ENCODE data around the gene NCAPH2.

Gene NCAPH2

DNA sequence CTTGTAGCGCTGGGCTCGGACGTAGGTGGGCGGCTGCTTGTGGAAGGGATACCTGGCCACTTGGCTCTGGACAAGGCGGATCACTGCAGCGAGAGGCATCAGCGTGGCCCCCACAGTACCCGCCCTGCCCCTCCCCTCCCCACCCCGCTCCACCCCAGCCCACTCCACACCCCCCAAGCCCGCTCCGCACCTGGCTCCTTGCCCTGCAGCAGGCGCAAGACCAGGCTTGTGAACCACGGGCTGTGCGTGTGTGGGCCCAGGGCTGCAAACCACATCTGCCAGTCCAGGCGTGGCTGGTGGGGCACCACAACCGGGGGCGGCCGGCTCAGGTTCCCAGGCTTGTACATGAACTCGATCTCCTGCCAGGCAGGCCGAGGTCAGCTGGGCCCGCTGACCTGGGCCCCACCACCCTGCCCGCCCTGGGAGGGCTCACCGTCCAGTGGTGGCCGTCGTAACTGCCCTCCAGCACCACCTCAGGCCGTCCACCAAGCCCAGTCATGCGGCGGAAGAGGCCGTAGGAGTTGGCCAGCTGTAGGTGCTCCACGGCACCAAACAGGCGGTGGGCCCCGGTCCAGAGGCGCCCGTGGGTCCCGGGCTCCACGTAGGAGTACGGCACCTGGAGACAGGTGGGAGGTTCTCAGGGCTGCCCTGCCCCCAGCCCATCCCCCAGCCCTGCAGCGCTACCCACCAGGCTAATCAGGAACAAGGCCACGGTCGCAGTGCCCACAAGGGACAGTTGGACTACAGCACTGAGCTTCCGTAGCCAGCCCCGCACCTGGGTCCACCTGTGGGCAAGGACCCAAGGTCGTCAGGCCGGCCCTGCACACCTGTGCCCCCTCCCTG is 3.4 kb upstream of the NCAPH2 start:
- no peak overlapping the region for H3K4me3 ChIP-seq (ENCODE audit: low read length)
- DNase-seq (ENCODE audit: low read depth): no peak
- TF ChIP-seq, protein P1, sequence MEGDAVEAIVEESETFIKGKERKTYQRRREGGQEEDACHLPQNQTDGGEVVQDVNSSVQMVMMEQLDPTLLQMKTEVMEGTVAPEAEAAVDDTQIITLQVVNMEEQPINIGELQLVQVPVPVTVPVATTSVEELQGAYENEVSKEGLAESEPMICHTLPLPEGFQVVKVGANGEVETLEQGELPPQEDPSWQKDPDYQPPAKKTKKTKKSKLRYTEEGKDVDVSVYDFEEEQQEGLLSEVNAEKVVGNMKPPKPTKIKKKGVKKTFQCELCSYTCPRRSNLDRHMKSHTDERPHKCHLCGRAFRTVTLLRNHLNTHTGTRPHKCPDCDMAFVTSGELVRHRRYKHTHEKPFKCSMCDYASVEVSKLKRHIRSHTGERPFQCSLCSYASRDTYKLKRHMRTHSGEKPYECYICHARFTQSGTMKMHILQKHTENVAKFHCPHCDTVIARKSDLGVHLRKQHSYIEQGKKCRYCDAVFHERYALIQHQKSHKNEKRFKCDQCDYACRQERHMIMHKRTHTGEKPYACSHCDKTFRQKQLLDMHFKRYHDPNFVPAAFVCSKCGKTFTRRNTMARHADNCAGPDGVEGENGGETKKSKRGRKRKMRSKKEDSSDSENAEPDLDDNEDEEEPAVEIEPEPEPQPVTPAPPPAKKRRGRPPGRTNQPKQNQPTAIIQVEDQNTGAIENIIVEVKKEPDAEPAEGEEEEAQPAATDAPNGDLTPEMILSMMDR (conservative IDR thresholded peaks at IDR 0.05; ENCODE audit: low read depth, low read length): no peak

GRCh38 chr22:50505276-50505775 is 2.7 kb upstream of the NCAPH2 start:
- DNase-seq (ENCODE audit: low read depth): no peak
- no peak overlapping the region for H3K4me3 ChIP-seq (ENCODE audit: low read length)
- TF ChIP-seq, protein P1 (conservative IDR thresholded peaks at IDR 0.05; ENCODE audit: low read depth, low read length): no peak

- TF ChIP-seq, protein P1 (conservative IDR thresholded peaks at IDR 0.05; ENCODE audit: low read depth, low read length): no peak
- DNase-seq (ENCODE audit: low read depth): no peak
- H3K4me3 ChIP-seq (ENCODE audit: low read length): peak overlapping the region; percentile 93
Measured at GRCh38 chr22:50505776-50506610, 2.0 kb upstream of the NCAPH2 start.

DNA sequence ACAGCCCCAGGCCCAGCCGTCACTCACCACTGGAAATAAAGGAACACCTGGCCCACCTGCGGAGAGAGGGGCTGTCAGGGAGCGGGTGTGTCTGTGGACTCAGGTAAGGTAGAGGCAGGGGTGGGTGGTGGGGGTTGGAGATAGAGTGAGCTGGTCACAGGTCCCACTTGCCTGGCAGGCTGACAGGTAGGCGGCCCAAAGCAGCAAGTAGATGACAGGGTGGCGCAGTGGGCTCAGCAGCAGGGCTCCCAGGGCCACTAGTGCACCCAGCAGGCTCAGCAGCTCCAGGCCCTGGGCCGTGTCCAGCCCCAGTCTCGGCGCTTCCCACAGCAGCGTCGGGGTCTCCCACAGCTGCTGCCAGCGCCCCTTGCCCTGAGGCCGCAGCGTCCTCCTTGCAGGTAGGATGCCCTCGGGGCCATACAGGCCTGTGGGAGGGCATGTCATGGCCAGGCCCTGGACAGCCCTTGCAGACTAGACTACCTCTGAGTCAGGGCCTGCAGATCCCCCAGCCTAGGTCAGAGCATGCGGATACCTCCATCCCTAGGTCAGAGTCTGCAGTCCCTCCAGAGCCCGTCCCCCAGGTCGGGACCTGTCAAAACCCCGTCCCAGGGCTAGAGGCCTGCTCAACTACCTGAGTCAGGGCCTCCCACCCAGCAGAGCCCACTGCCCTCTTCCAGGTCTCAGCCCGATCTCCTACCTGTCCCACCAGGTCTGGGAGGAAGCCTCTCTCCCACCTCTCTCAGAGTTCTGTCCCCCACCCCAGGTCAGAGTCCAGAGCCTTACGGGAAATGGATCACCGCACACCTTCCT is 1.2 kb upstream of the NCAPH2 start:
- H3K4me3 ChIP-seq (ENCODE audit: low read length): peak overlapping the region; percentile 93
- DNase-seq (ENCODE audit: low read depth): no peak
- TF ChIP-seq, protein P1 (conservative IDR thresholded peaks at IDR 0.05; ENCODE audit: low read depth, low read length): no peak

- peak within 1 kb of the TSS; percentile 93 for H3K4me3 ChIP-seq (ENCODE audit: low read length)
- TF ChIP-seq, protein P1 (conservative IDR thresholded peaks at IDR 0.05; ENCODE audit: low read depth, low read length): no peak
- DNase-seq (ENCODE audit: low read depth): no peak
Measured at GRCh38 chr22:50507421-50507990, 518 bp upstream of the NCAPH2 start, which contains the start of gene LMF2. Gene LMF2 (minus strand): TSS chr22:50507702. CDS start chr22:50507675, 27 bp downstream.

DNA sequence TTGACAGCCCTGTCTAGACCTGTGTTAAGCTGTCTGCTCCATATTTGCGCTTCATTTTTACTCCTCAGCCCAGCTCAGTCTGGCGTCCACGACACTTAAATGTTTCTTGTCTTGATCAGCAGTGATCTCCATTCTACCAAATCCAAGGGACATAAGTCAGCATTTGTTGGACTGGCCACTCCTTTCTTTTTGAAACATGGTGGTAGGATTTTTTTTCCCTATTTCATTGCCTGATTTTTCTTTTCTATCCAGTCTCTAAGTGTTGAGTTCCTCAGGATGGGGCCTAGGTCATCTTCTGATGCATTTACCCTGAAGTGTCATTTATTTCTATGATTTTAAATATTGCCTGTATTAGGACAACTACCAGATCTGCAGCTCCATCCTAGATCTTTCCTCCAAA is 873 bp downstream of the NCAPH2 start:
- TF ChIP-seq, protein P1 (conservative IDR thresholded peaks at IDR 0.05; ENCODE audit: low read depth, low read length): no peak
- no peak for DNase-seq (ENCODE audit: low read depth)
- H3K4me3 ChIP-seq (ENCODE audit: low read length): peak overlapping the region; percentile 73
